ENCODE data around the gene CNOT6.

Gene CNOT6

GRCh38 chr5:180467028-180467975 is 26.9 kb upstream of the CNOT6 start:
- H3K9ac ChIP-seq (ENCODE audit: low read length), result no peak overlapping the region

GRCh38 chr5:180467989-180468731 is 26.0 kb upstream of the CNOT6 start:
- no peak overlapping the region for H3K4me3 ChIP-seq (ENCODE audit: low read depth, low read length, poor library complexity, severe bottlenecking)
- H3K4me1 ChIP-seq (ENCODE audit: insufficient read depth, low read length, severe bottlenecking), result no peaks in the 10 kb centered on the region
- no peaks in the 10 kb centered on the region for H3K9me2 ChIP-seq (ENCODE audit: low read depth, low read length)

More at GRCh38 chr5:180467028-180467975, 26.9 kb upstream of the CNOT6 start:
- Histone ChIP-seq H3K36me3 (ENCODE audit: insufficient read depth, low read length) (no peaks in the 10 kb centered on the region), H3K4me3 (ENCODE audit: low read depth, low read length, poor library complexity, severe bottlenecking) (no peak overlapping the region), H3K9me3 (ENCODE audit: low read length) (no peaks in the 10 kb centered on the region), H4K20me1 (ENCODE audit: insufficient read depth, low read length) (no peaks in the 10 kb centered on the region), H3F3A (ENCODE audit: insufficient read depth, low read length) (no peaks in the 10 kb centered on the region), H3K27ac (ENCODE audit: low read depth, low read length, poor library complexity, severe bottlenecking) (no peak overlapping the region), H3K4me1 (ENCODE audit: insufficient read depth, low read length, severe bottlenecking) (no peaks in the 10 kb centered on the region), H3K9me2 (ENCODE audit: low read depth, low read length) (no peaks in the 10 kb centered on the region), H3K79me2 (ENCODE audit: insufficient read depth, low read length) (no peaks in the 10 kb centered on the region), H3K27me3 (ENCODE audit: insufficient read depth, low read length) (no peaks in the 10 kb centered on the region), H3K4me2 (ENCODE audit: low read length) (no peak overlapping the region), H2AFZ (ENCODE audit: low read length) (no peak overlapping the region)
- TF ChIP-seq, protein P1, sequence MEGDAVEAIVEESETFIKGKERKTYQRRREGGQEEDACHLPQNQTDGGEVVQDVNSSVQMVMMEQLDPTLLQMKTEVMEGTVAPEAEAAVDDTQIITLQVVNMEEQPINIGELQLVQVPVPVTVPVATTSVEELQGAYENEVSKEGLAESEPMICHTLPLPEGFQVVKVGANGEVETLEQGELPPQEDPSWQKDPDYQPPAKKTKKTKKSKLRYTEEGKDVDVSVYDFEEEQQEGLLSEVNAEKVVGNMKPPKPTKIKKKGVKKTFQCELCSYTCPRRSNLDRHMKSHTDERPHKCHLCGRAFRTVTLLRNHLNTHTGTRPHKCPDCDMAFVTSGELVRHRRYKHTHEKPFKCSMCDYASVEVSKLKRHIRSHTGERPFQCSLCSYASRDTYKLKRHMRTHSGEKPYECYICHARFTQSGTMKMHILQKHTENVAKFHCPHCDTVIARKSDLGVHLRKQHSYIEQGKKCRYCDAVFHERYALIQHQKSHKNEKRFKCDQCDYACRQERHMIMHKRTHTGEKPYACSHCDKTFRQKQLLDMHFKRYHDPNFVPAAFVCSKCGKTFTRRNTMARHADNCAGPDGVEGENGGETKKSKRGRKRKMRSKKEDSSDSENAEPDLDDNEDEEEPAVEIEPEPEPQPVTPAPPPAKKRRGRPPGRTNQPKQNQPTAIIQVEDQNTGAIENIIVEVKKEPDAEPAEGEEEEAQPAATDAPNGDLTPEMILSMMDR (IDR thresholded peaks at IDR 0.05; ENCODE audit: low read length), result no peak
- TF ChIP-seq EZH2 (IDR thresholded peaks at IDR 0.05; ENCODE audit: borderline replicate concordance, low read length), result no peak

More at GRCh38 chr5:180467989-180468731, 26.0 kb upstream of the CNOT6 start:
- Histone ChIP-seq H2AFZ (ENCODE audit: low read length) (no peak overlapping the region), H3K79me2 (ENCODE audit: insufficient read depth, low read length) (no peaks in the 10 kb centered on the region), H3K36me3 (ENCODE audit: insufficient read depth, low read length) (no peaks in the 10 kb centered on the region), H3F3A (ENCODE audit: insufficient read depth, low read length) (no peaks in the 10 kb centered on the region), H3K27ac (ENCODE audit: low read depth, low read length, poor library complexity, severe bottlenecking) (no peak overlapping the region), H4K20me1 (ENCODE audit: insufficient read depth, low read length) (no peaks in the 10 kb centered on the region), H3K27me3 (ENCODE audit: insufficient read depth, low read length) (no peaks in the 10 kb centered on the region), H3K4me2 (ENCODE audit: low read length) (no peak overlapping the region), H3K9me3 (ENCODE audit: low read length) (no peaks in the 10 kb centered on the region), H3K9ac (ENCODE audit: low read length) (no peak overlapping the region)
- no peak for TF ChIP-seq EZH2 (IDR thresholded peaks at IDR 0.05; ENCODE audit: borderline replicate concordance, low read length)
- TF ChIP-seq, protein P1 (IDR thresholded peaks at IDR 0.05; ENCODE audit: low read length), result no peak

Data from OCI-LY1 (cell line).